SU-DHL-6 (cell line): Measurements from ENCODE around the gene NT5DC1.

Source experiments
- H2AFZ ChIP-seq: fragments of 200-600 bp; sonication (generic); 2 replicates; pipeline ENCODE4 v1.6.1; 2014; ENCODE audit warnings: low read depth, mild to moderate bottlenecking, moderate library complexity, mixed read lengths, antibody characterized with exemption, low read length; ENCODE audit not compliant: severe bottlenecking
- H3F3A ChIP-seq: fragments of 200-600 bp; shearing (Covaris generic); 2 replicates; pipeline ENCODE4 v1.6.0; 2016; ENCODE audit warnings: antibody characterized with exemption, mild to moderate bottlenecking; ENCODE audit not compliant: insufficient read depth
- H3K27ac ChIP-seq: fragments of 200-600 bp; sonication (generic); 2 replicates; pipeline ENCODE4 v1.5.1; 2016; ENCODE audit warnings: low read depth, mild to moderate bottlenecking, low read length, moderate library complexity, mixed read lengths
- H3K27me3 ChIP-seq: fragments of 200-600 bp; sonication (generic), shearing (Covaris generic); 2 replicates; pipeline ENCODE4 v1.6.0; 2014; ENCODE audit warnings: mild to moderate bottlenecking, low read length
- H3K36me3 ChIP-seq: fragments of 200-600 bp; sonication (generic); 2 replicates; pipeline ENCODE4 v1.6.1; 2014; ENCODE audit warnings: mild to moderate bottlenecking, low read length, mixed read lengths
- H3K4me2 ChIP-seq: fragments of 300-600, 200-600 bp; shearing (Covaris generic), sonication (generic); 2 replicates; pipeline ENCODE4 v1.6.0; 2014; ENCODE audit warnings: low read length, low read depth, mild to moderate bottlenecking; ENCODE audit not compliant: poor library complexity, severe bottlenecking
- H3K4me3 ChIP-seq: fragments of 200-600 bp; sonication (generic); 2 replicates; pipeline ENCODE4 v1.5.1; 2014; ENCODE audit warnings: antibody characterized with exemption, low read length, mild to moderate bottlenecking, mixed read lengths; ENCODE audit not compliant: insufficient read depth, poor library complexity, severe bottlenecking
- H3K79me2 ChIP-seq: fragments of 200-600 bp; sonication (generic); 2 replicates; pipeline ENCODE4 v1.6.1; 2014; ENCODE audit warnings: mild to moderate bottlenecking, low read length, moderate library complexity; ENCODE audit not compliant: insufficient read depth
- H3K9ac ChIP-seq: fragments of 200-600 bp; sonication (generic); 2 replicates; pipeline ENCODE4 v1.7.0; 2014; ENCODE audit warnings: mild to moderate bottlenecking, low read length
- H3K9me2 ChIP-seq: fragments of 200-600 bp; sonication (generic); replicated peaks from 2 replicates; pipeline ENCODE4 v1.6.1; 2014; ENCODE audit warnings: low read length; ENCODE audit not compliant: insufficient read depth
- H3K9me3 ChIP-seq: fragments of 200-600 bp; sonication (generic); 2 replicates; pipeline ENCODE4 v1.6.1; 2014; ENCODE audit warnings: low read length, mixed read lengths; ENCODE audit not compliant: insufficient read depth
- H4K20me1 ChIP-seq: fragments of 200-600 bp; sonication (generic); 2 replicates; pipeline ENCODE4 v1.6.1; 2014; ENCODE audit warnings: low read depth, mild to moderate bottlenecking, antibody characterized with exemption, low read length, moderate library complexity, mixed read lengths
- EZH2phosphoT487 ChIP-seq: fragments of 200-600 bp; sonication (generic), shearing (Covaris generic); conservative IDR thresholded peaks from 2 replicates; pipeline ENCODE4 v1.6.1; 2018; ENCODE audit warnings: mild to moderate bottlenecking, antibody characterized with exemption, low read length, moderate library complexity, mixed read lengths
- TF ChIP-seq, protein P1 (sequence below): fragments of 200-600 bp; sonication (generic); IDR thresholded peaks from one replicate; pipeline ENCODE4 v1.5.1; 2017; ENCODE audit warnings: antibody characterized with exemption, mild to moderate bottlenecking, low read length, moderate library complexity; ENCODE audit not compliant: insufficient read depth, poor library complexity, severe bottlenecking

The NT5DC1 gene

DNA sequence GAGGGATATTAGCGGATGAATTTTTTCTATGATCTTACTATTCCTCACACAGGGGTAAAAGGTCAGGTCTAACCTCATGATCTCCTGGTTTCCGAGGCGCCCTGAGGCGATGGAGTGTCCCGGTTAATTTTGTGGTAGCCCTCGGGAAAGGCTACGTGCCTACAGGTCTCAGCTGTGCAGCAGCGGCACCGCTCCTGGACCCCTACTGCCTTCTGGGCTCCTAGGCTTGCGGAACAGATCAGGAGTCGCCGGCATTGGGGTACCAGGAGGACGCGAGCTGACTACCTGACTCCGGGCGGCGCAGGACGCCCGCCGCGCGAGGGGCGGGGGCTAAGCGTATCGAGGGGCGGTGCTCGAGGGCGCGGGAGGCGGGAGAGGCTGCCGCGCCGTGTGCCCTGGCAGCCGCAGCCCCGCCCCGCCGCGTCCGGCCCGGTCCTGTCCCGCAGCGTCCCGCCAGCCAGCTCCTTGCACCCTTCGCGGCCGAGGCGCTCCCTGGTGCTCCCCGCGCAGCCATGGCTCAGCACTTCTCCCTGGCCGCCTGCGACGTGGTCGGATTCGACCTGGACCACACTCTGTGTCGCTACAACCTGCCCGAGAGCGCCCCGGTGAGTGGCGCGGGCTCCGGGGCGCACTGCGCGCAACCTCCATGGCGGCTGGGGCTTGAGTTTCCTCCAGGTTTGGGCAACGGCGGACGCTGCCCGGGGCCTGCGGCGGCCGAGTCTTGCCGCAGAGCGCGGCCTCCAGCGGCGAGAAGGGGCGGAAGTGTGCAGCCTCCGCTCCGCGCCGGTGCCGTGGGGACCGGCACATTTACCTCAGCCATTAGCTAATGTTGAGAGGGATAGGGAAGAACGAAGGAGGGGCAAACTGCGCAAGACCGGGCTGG is at the start of gene NT5DC1:
TSS of gene NT5DC1 (plus strand) at position 435 of the 883 bp plus-strand sequence. CDS start at position 513, 78 bp downstream.
- peak within 1 kb of the TSS; percentile 93 for H3K4me2 ChIP-seq
- 0 out of 2 replicates have a peak, but pooled peaks cover 8% of the 10 kb centered on the region for H3F3A ChIP-seq
- peaks cover 9% of the 10 kb centered on the region; the same call in 1 of the 2 replicates for H3K9me3 ChIP-seq
- H3K4me3 ChIP-seq: peak within 1 kb of the TSS; percentile 63
- H2AFZ ChIP-seq: peak within 1 kb of the TSS; percentile 96
- H3K27me3 ChIP-seq: no peaks in the 10 kb centered on the region
- H3K9ac ChIP-seq: peak within 1 kb of the TSS; percentile 72
- TF ChIP-seq EZH2phosphoT487: no peak
- TF ChIP-seq, protein P1, sequence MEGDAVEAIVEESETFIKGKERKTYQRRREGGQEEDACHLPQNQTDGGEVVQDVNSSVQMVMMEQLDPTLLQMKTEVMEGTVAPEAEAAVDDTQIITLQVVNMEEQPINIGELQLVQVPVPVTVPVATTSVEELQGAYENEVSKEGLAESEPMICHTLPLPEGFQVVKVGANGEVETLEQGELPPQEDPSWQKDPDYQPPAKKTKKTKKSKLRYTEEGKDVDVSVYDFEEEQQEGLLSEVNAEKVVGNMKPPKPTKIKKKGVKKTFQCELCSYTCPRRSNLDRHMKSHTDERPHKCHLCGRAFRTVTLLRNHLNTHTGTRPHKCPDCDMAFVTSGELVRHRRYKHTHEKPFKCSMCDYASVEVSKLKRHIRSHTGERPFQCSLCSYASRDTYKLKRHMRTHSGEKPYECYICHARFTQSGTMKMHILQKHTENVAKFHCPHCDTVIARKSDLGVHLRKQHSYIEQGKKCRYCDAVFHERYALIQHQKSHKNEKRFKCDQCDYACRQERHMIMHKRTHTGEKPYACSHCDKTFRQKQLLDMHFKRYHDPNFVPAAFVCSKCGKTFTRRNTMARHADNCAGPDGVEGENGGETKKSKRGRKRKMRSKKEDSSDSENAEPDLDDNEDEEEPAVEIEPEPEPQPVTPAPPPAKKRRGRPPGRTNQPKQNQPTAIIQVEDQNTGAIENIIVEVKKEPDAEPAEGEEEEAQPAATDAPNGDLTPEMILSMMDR: peak; percentile 12
- no peaks in the 10 kb centered on the region for H3K9me2 ChIP-seq
- 0 out of 2 replicates have a peak, but pooled peaks cover 5% of the 10 kb centered on the region for H4K20me1 ChIP-seq
- H3K36me3 ChIP-seq: no peaks in the 10 kb centered on the region
- H3K79me2 ChIP-seq: no peaks in the 10 kb centered on the region
- peak within 1 kb of the TSS; percentile 60 for H3K27ac ChIP-seq

DNA sequence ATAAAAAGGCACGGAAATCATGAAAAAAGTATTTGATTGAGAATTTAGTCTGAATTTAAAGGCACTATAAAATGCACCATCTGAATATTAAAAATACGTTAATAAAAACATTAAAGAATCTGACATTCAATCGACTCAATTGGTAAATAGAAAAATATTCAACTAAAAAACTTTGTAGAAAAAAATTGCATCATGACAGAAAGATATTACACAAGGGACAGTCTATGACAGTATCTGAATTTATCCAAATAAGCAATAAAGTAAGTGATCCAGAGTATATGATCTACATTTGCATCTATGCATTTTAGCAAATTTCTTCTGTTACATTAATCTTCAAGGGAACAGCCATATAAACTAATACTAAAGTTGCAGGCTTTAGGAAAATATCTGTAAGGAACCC is 49.4 kb upstream of the NT5DC1 start:
- Histone ChIP-seq H3K27ac (no peak overlapping the region), H3K4me2 (no peak overlapping the region), H3K9me2 (no peaks in the 10 kb centered on the region), H3K4me3 (no peak overlapping the region), H3K27me3 (no peaks in the 10 kb centered on the region), H4K20me1 (no peaks in the 10 kb centered on the region), H3K79me2 (no peaks in the 10 kb centered on the region), H3K9ac (no peak overlapping the region), H3K36me3 (no peaks in the 10 kb centered on the region), H3F3A (no peaks in the 10 kb centered on the region), H2AFZ (no peak overlapping the region), H3K9me3 (no peaks in the 10 kb centered on the region)
- TF ChIP-seq, protein P1: no peak
- no peak for TF ChIP-seq EZH2phosphoT487

DNA sequence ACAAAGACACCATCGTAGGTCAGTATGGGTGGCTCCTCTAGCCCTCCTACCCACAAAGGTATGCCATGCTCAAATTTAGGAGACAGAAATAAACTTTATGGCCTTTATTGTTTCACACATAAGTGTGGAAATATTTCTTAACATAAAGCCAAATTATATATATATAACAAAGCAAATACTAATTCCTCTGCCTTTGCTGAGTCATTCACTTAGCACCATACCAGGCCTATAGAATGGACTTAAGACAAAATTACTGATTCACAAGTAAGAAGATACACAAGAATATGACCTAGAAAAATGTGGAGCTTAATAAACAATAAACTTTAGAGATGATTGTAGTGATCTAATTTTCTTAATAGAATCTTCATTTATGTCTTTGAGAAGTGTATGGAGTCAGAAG is 45.1 kb upstream of the NT5DC1 start:
- no peaks in the 10 kb centered on the region for H3K36me3 ChIP-seq
- H4K20me1 ChIP-seq: no peaks in the 10 kb centered on the region
- no peaks in the 10 kb centered on the region for H3K9me2 ChIP-seq
- H3K4me2 ChIP-seq: no peak overlapping the region
- peaks cover 2% of the 10 kb centered on the region; the same call in 1 of the 2 replicates for H3K27me3 ChIP-seq
- TF ChIP-seq, protein P1: no peak
- no peak for TF ChIP-seq EZH2phosphoT487
- H3K27ac ChIP-seq: no peak overlapping the region
- no peak overlapping the region for H3K9ac ChIP-seq
- H3K9me3 ChIP-seq: no peaks in the 10 kb centered on the region
- no peaks in the 10 kb centered on the region for H3F3A ChIP-seq
- no peak overlapping the region for H3K4me3 ChIP-seq
- no peaks in the 10 kb centered on the region for H3K79me2 ChIP-seq
- H2AFZ ChIP-seq: no peak overlapping the region
